Measurements from ENCODE around the gene MYBPHL. TPM values are rescaled to one million over a fixed set of nuclear protein-coding genes. Genes with fewer than 3 reads are reported as not detected.

MYBPHL gene
- total RNA-seq, 2 experiments from 2014 or later: not detected

DNA sequence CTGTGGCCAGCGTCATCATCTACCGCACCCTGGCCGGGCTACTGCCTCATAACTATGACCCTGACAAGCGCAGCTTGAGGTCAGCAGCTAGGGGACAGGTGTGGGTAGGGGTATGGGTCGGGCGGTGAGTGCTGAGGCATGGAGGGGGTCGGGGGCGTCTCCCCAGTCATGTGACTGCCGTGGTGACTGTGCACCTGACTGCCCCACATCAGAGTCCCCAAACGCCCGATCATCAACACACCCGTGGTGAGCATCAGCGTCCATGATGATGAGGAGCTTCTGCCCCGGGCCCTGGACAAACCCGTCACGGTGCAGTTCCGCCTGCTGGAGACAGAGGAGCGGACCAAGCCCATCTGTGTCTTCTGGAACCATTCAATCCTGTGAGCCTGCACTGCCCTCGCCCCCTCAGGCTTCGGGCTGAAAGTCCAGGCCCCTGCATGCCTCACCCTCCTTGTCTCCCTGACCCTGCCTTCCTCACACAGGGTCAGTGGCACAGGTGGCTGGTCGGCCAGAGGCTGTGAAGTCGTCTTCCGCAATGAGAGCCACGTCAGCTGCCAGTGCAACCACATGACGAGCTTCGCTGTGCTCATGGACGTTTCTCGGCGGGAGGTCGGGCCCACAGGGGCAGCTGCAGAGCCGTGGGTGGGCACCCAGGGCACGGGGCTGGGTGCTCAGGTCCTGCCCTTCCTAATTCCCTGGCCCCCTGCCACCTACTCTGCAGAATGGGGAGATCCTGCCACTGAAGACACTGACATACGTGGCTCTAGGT lies 37.4 kb downstream of the MYBPHL start:
- Mint-ChIP-seq H3K4me1 (ENCODE audit: low read depth) (no peaks in the 10 kb centered on the region), H3K36me3 (ENCODE audit: low read depth) (no peaks in the 10 kb centered on the region), H3K27ac (no peak overlapping the region), H3K4me3 (no peak overlapping the region), H3K27me3 (no peaks in the 10 kb centered on the region), H3K9me3 (no peaks in the 10 kb centered on the region)
- POLR2A ChIA-PET: no interaction called here
- TF ChIP-seq, protein P1, sequence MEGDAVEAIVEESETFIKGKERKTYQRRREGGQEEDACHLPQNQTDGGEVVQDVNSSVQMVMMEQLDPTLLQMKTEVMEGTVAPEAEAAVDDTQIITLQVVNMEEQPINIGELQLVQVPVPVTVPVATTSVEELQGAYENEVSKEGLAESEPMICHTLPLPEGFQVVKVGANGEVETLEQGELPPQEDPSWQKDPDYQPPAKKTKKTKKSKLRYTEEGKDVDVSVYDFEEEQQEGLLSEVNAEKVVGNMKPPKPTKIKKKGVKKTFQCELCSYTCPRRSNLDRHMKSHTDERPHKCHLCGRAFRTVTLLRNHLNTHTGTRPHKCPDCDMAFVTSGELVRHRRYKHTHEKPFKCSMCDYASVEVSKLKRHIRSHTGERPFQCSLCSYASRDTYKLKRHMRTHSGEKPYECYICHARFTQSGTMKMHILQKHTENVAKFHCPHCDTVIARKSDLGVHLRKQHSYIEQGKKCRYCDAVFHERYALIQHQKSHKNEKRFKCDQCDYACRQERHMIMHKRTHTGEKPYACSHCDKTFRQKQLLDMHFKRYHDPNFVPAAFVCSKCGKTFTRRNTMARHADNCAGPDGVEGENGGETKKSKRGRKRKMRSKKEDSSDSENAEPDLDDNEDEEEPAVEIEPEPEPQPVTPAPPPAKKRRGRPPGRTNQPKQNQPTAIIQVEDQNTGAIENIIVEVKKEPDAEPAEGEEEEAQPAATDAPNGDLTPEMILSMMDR (IDR thresholded peaks at IDR 0.05): no peak
- no peak for ATAC-seq
- intact Hi-C loops (cut with micrococcal nuclease): no loop called here
- CTCF ChIA-PET: interaction anchor here (0.7 to 2.5 kb wide), 2 partner anchors 68 to 129 kb away, joined by 3 to 11 read pairs; partner anchors contain the start of gene SORT1
- DNase-seq: no peak

DNA sequence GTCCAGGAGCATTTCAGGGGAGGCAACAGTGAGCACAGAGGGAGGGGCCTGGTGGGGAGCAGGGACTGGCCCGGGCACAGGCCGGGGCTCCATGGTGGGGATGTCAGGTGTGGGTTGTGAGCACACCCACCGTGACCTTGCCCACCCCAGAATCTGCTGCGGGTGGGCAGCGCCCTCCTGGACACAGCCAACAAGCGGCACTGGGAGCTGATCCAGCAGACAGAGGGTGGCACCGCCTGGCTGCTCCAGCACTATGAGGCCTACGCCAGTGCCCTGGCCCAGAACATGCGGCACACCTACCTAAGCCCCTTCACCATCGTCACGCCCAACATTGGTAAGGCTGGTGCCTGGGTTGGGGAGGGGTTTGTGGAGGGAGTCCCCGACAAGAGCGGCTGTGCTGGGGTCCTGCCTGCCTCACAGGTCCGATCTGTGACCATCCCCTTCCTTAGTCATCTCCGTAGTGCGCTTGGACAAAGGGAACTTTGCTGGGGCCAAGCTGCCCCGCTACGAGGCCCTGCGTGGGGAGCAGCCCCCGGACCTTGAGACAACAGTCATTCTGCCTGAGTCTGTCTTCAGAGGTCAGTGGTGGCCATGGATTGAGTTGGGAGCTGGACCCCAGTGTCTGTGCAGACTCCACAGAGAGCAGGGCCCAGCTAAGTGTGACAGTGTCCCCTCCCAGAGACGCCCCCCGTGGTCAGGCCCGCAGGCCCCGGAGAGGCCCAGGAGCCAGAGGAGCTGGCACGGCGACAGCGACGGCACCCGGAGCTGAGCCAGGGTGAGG lies 38.2 kb downstream of the MYBPHL start:
- ATAC-seq (no peak), DNase-seq (no peak)
- POLR2A ChIA-PET: no interaction called here
- Mint-ChIP-seq H3K4me3 (no peak overlapping the region), H3K27me3 (no peaks in the 10 kb centered on the region), H3K36me3 (ENCODE audit: low read depth) (no peaks in the 10 kb centered on the region), H3K9me3 (no peaks in the 10 kb centered on the region), H3K27ac (no peak overlapping the region), H3K4me1 (ENCODE audit: low read depth) (no peaks in the 10 kb centered on the region)
- intact Hi-C loops (cut with micrococcal nuclease): no loop called here
- CTCF ChIA-PET: interaction anchor here (0.6 to 2.5 kb wide), 3 partner anchors 67 to 264 kb away, joined by 3 to 11 read pairs (median 4); partner anchors contain the start of gene SORT1
- TF ChIP-seq, protein P1 (IDR thresholded peaks at IDR 0.05): no peak

DNA sequence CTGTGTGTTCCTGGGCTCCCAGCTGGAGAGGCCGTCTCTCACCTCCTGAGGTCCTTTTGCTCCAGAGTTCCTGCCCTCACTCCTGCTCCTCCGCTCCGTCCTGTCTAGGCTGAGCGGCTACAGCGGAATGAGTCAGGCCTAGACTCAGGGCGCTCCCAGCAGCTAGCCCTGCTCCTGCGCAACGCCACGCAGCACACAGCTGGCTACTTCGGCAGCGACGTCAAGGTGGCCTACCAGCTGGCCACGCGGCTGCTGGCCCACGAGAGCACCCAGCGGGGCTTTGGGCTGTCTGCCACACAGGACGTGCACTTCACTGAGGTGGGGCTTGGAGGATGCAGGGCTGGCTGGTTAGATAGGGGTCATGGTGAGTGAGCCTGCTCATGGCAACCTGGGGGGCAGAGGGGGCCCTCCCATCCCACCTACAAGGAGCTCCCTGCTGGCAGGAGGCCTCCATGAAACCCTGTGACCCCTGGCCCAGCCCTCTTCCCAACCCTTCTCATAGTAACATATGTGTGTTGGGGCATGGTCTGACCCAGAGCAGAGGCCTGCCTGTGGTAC lies 39.0 kb downstream of the MYBPHL start:
- ChIA-PET POLR2A (interaction anchor here (0.5 kb wide), 1 partner anchor 460 kb away, joined by 3 read pairs; no protein-coding TSS in a partner anchor), CTCF (interaction anchor here (0.6 to 2.5 kb wide), 2 partner anchors 131 to 265 kb away, joined by 4 to 11 read pairs; partner anchors contain the start of gene SORT1)
- Mint-ChIP-seq H3K36me3 (ENCODE audit: low read depth) (no peaks in the 10 kb centered on the region), H3K27me3 (no peaks in the 10 kb centered on the region), H3K9me3 (no peaks in the 10 kb centered on the region), H3K4me3 (no peak overlapping the region), H3K4me1 (ENCODE audit: low read depth) (peaks cover 2% of the 10 kb centered on the region), H3K27ac (no peak overlapping the region)
- intact Hi-C loops (cut with micrococcal nuclease): no loop called here
- TF ChIP-seq, protein P1 (IDR thresholded peaks at IDR 0.05): no peak
- no peak for ATAC-seq
- DNase-seq: no peak

DNA sequence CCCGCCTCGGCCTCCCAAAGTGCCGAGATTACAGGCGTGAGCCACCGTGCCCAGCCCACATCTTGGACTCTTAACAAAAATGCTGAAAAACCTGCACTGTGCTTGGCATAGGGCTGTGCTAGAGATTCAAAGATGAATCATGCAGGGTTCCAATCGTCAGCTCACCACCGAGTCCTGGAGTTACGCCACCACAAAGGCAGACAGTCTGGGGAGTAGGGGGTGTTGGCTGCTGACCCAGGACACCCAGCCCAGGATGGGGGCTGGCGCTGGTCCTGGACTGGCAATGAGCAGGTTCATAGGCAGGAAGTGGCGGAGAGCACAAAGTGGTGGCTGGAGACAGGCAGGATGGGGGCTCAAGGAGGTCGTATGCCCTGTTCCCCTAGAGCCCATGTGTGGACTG lies 39.8 kb downstream of the MYBPHL start:
- Mint-ChIP-seq H3K9me3 (no peaks in the 10 kb centered on the region), H3K36me3 (ENCODE audit: low read depth) (no peaks in the 10 kb centered on the region), H3K4me1 (ENCODE audit: low read depth) (peaks cover 2% of the 10 kb centered on the region), H3K27ac (no peak overlapping the region), H3K4me3 (no peak overlapping the region), H3K27me3 (no peaks in the 10 kb centered on the region)
- ChIA-PET CTCF (interaction anchor here (1.3 kb wide), 1 partner anchor 132 kb away, joined by 3 read pairs; no protein-coding TSS in a partner anchor), POLR2A (no interaction called here)
- ATAC-seq (no peak), DNase-seq (no peak)
- intact Hi-C loops (cut with micrococcal nuclease): no loop called here
- TF ChIP-seq, protein P1 (IDR thresholded peaks at IDR 0.05): no peak

Measured in activated CD8-positive, alpha-beta T cell treated with anti-CD3 and anti-CD28 coated beads for 36 hours (primary cell).